ENCODE results near the gene NXNL2. TPM values are rescaled to one million over a fixed set of nuclear protein-coding genes. Genes with fewer than 3 reads are reported as not detected.

NXNL2 gene
- total RNA-seq, 1 experiment from 2014 or later, result 2.2 TPM

DNA sequence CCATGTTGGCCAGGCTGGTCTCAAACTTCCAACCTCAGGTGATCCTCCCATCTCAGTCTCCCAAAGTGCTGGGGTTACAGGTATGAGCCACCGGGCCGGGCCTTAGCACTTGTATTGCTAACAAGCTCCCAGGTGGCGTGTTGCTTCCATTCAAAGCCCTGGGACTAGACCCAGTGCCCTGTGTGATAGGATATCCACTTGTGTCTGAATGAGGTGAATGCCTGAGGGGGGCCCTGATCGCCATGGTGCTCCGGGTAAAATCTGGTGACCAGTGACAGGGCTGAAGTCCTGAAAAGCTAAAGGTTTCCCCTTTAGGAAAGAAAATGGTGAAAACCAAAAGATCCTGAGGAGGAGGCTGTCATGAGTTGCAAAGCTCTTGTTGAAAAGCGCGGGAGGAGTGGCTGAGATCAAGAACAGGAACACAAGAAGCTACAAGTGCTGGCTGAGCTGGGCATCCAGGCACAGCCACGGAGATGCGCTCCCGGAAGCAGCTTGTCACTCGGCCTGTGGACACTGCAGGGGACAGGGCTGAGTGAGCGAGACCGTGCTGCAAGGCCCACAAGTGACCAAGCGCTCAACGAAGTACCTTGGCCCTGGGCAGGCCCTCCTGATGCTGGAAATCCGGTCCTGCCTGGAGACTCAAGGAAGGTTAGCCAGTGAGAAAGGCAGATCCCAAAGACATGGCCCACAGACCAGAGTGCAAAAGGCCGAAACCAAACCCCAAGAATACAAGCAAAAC, 39.8 kb upstream of the NXNL2 start (continued):
- no peak for TF ChIP-seq ZNF138 (CRISPR knock-in tag; conservative IDR thresholded peaks at IDR 0.05)
- no peak for TF ChIP-seq NR3C1 (CRISPR knock-in tag; conservative IDR thresholded peaks at IDR 0.05; ENCODE audit: low read depth)
- TF ChIP-seq, protein P1, sequence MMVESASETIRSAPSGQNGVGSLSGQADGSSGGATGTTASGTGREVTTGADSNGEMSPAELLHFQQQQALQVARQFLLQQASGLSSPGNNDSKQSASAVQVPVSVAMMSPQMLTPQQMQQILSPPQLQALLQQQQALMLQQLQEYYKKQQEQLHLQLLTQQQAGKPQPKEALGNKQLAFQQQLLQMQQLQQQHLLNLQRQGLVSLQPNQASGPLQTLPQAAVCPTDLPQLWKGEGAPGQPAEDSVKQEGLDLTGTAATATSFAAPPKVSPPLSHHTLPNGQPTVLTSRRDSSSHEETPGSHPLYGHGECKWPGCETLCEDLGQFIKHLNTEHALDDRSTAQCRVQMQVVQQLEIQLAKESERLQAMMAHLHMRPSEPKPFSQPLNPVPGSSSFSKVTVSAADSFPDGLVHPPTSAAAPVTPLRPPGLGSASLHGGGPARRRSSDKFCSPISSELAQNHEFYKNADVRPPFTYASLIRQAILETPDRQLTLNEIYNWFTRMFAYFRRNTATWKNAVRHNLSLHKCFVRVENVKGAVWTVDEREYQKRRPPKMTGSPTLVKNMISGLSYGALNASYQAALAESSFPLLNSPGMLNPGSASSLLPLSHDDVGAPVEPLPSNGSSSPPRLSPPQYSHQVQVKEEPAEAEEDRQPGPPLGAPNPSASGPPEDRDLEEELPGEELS (CRISPR knock-in tag; IDR thresholded peaks at IDR 0.05), result no peak
- no peak for TF ChIP-seq RELA (CRISPR knock-in tag; IDR thresholded peaks at IDR 0.05; ENCODE audit: borderline replicate concordance)
- TF ChIP-seq ZNF219 (CRISPR knock-in tag; IDR thresholded peaks at IDR 0.05; ENCODE audit: borderline replicate concordance), result no peak

DNA sequence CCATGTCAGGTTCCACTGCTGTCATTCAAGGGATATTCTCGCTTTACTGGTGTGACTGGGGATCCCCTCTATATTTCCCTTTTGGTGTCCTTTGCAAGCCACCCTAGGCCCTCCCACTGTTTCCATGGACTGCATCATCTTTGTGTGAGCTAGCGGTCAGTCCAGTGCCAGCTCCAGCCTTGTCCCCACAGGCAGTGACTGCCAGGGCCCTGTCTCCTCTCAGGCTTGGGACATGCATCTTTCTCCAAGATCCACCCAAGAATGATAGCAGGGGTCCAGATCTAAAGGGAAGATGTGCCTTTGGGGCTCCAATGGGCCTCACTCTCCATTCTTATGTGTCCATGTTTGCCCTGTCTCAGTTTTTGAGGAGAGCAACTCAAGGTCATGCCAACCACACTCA, 37.8 kb upstream of the NXNL2 start:
- H3K9me3 Mint-ChIP-seq, result 0 out of 2 replicates have a peak, but pooled peaks cover 4% of the 10 kb centered on the region
- H3K4me1 Mint-ChIP-seq, result peaks cover 17% of the 10 kb centered on the region
- ChIA-PET POLR2A (no interaction called here), CTCF (no interaction called here)
- TF ChIP-seq, protein P2, sequence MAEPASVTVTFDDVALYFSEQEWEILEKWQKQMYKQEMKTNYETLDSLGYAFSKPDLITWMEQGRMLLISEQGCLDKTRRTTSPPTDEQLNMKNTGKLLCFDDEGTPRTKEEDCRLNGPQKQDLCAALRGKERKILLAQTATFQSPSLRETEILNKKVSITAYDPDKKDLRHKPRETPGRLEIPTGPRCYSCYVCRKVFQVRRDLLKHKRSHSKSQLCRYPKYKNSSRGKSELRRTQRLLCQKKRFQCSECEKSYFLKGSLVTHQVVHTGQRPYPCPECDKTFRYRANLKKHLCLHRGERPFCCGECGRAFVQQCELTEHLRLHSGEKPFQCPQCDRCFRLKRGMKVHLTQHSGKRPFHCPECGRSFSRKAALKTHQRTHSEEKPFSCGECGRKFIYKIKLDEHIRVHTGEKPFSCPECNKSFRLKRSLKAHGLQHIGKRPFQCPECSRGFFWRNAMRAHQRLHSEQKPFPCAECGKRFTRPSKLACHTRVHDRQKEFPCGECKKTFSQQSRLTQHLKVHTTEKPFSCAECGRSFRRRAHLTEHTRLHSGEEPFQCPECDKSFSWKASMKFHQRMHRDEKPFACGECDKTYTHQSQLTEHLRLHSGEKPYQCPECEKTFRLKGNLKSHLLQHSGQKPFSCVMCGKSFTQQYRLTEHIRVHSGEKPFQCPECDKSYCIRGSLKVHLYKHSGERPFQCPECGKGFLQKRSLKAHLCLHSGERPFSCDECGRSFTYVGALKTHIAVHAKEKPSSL (CRISPR knock-in tag; conservative IDR thresholded peaks at IDR 0.05), result no peak
- TF ChIP-seq, protein P3, sequence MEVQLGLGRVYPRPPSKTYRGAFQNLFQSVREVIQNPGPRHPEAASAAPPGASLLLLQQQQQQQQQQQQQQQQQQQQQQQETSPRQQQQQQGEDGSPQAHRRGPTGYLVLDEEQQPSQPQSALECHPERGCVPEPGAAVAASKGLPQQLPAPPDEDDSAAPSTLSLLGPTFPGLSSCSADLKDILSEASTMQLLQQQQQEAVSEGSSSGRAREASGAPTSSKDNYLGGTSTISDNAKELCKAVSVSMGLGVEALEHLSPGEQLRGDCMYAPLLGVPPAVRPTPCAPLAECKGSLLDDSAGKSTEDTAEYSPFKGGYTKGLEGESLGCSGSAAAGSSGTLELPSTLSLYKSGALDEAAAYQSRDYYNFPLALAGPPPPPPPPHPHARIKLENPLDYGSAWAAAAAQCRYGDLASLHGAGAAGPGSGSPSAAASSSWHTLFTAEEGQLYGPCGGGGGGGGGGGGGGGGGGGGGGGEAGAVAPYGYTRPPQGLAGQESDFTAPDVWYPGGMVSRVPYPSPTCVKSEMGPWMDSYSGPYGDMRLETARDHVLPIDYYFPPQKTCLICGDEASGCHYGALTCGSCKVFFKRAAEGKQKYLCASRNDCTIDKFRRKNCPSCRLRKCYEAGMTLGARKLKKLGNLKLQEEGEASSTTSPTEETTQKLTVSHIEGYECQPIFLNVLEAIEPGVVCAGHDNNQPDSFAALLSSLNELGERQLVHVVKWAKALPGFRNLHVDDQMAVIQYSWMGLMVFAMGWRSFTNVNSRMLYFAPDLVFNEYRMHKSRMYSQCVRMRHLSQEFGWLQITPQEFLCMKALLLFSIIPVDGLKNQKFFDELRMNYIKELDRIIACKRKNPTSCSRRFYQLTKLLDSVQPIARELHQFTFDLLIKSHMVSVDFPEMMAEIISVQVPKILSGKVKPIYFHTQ (CRISPR knock-in tag; IDR thresholded peaks at IDR 0.05), result no peak
- no peak for TF ChIP-seq ETV6 (CRISPR knock-in tag; IDR thresholded peaks at IDR 0.05)
- TF ChIP-seq CREB1 (CRISPR knock-in tag; IDR thresholded peaks at IDR 0.05), result no peak
- TF ChIP-seq, protein P4, sequence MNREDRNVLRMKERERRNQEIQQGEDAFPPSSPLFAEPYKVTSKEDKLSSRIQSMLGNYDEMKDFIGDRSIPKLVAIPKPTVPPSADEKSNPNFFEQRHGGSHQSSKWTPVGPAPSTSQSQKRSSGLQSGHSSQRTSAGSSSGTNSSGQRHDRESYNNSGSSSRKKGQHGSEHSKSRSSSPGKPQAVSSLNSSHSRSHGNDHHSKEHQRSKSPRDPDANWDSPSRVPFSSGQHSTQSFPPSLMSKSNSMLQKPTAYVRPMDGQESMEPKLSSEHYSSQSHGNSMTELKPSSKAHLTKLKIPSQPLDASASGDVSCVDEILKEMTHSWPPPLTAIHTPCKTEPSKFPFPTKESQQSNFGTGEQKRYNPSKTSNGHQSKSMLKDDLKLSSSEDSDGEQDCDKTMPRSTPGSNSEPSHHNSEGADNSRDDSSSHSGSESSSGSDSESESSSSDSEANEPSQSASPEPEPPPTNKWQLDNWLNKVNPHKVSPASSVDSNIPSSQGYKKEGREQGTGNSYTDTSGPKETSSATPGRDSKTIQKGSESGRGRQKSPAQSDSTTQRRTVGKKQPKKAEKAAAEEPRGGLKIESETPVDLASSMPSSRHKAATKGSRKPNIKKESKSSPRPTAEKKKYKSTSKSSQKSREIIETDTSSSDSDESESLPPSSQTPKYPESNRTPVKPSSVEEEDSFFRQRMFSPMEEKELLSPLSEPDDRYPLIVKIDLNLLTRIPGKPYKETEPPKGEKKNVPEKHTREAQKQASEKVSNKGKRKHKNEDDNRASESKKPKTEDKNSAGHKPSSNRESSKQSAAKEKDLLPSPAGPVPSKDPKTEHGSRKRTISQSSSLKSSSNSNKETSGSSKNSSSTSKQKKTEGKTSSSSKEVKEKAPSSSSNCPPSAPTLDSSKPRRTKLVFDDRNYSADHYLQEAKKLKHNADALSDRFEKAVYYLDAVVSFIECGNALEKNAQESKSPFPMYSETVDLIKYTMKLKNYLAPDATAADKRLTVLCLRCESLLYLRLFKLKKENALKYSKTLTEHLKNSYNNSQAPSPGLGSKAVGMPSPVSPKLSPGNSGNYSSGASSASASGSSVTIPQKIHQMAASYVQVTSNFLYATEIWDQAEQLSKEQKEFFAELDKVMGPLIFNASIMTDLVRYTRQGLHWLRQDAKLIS (CRISPR knock-in tag; IDR thresholded peaks at IDR 0.05; ENCODE audit: borderline replicate concordance), result no peak
- no peak for TF ChIP-seq ZBTB21 (CRISPR knock-in tag; IDR thresholded peaks at IDR 0.05; ENCODE audit: borderline replicate concordance)
- no peak for TF ChIP-seq ZNF263 (CRISPR knock-in tag; IDR thresholded peaks at IDR 0.05; ENCODE audit: low read depth)
- no peak for TF ChIP-seq ZNF423 (CRISPR knock-in tag; IDR thresholded peaks at IDR 0.05)
- no peak for TF ChIP-seq RORB (CRISPR knock-in tag; IDR thresholded peaks at IDR 0.05)
- TF ChIP-seq, protein P1 (CRISPR knock-in tag; IDR thresholded peaks at IDR 0.05), result no peak
- TF ChIP-seq JUN (CRISPR knock-in tag; IDR thresholded peaks at IDR 0.05), result no peak
- no peak for TF ChIP-seq SMAD3 (CRISPR knock-in tag; IDR thresholded peaks at IDR 0.05; ENCODE audit: borderline replicate concordance)
- TF ChIP-seq IRF2 (CRISPR knock-in tag; IDR thresholded peaks at IDR 0.05; ENCODE audit: borderline replicate concordance, low read depth), result no peak
- H3K36me3 Mint-ChIP-seq, result no peaks in the 10 kb centered on the region
- no peak overlapping the region for H3K4me3 Mint-ChIP-seq
- no peak overlapping the region for H3K27ac Mint-ChIP-seq
- ATAC-seq (no peak), DNase-seq (ENCODE audit: low spot score) (no peak)
- no peaks in the 10 kb centered on the region for H3K27me3 Mint-ChIP-seq (ENCODE audit: low read depth)

Data from WTC11 (cell line).